ENCODE results near the gene TNFRSF11A. TPM values are rescaled to one million over a fixed set of nuclear protein-coding genes. Genes with fewer than 3 reads are reported as not detected.

The TNFRSF11A gene
- polyA plus RNA-seq, 4 donors = 15.0 to 25.4 (median 20.0) TPM

- Histone ChIP-seq H3K4me3 (ENCODE audit: low read depth in 1 of 3, low read length in 3 of 3) (no peak overlapping the region), H3K4me1 (ENCODE audit: control insufficient read depth in 3 of 3, insufficient read depth in 2 of 3, low read depth in 1 of 3, low read length in 2 of 3) (peaks cover 0 to 5% (median 0%) of the 10 kb centered on the region in 3 donors), H3K27me3 (ENCODE audit: control insufficient read depth in 3 of 3, insufficient read depth in 3 of 3, low read length in 3 of 3) (no peaks in the 10 kb centered on the region), H3K9me3 (ENCODE audit: control insufficient read depth in 2 of 2, insufficient read depth in 1 of 2, low read depth in 1 of 2, low read length in 1 of 2) (peaks cover 0 to 11% of the 10 kb centered on the region in 2 donors), H3K27ac (ENCODE audit: low read depth in 1 of 3, low read length in 2 of 3) (no peak overlapping the region), H3K36me3 (ENCODE audit: control insufficient read depth in 3 of 3, insufficient read depth in 2 of 3, low read depth in 1 of 3, low read length in 3 of 3) (no peaks in the 10 kb centered on the region)
- FAIRE-seq = no peak
- DNase-seq = no peak
- WGBS, 3 donors = 83 to 86% (median 84%) methylated on average over 10 of the region's 10 CpGs
Observed at GRCh38 chr18:62407660-62408059, 82.5 kb downstream of the TNFRSF11A start.

DNA sequence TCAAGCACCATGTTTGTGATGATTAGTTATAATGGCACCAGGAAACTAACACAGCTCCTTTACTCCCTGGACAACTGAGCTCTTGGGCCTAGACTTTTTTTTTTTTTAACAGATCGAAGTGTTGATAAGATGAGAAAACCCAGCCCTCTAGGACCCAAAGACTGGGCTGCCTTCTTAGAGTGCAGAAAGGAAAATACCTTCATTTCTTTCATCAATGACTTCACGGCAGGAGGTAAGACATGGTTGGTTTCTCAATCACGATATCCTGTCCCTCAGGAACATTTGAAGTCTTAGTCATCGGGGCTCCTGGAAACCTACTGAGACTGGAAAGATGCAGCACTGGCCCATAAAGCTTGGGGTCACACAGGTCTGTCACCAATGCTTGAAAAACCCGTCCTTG is 84.7 kb downstream of the TNFRSF11A start:
- H3K4me3 ChIP-seq (ENCODE audit: low read depth in 1 of 3, low read length in 3 of 3) = no peak overlapping the region
- no peaks in the 10 kb centered on the region for H3K27me3 ChIP-seq (ENCODE audit: control insufficient read depth in 3 of 3, insufficient read depth in 3 of 3, low read length in 3 of 3)
- no peaks in the 10 kb centered on the region for H3K36me3 ChIP-seq (ENCODE audit: control insufficient read depth in 3 of 3, insufficient read depth in 2 of 3, low read depth in 1 of 3, low read length in 3 of 3)
- 81 to 93% (median 85%) methylated on average over 5 of the region's 5 CpGs for WGBS, 3 donors
- FAIRE-seq (no peak), DNase-seq (no peak)
- H3K9me3 ChIP-seq (ENCODE audit: control insufficient read depth in 2 of 2, insufficient read depth in 1 of 2, low read depth in 1 of 2, low read length in 1 of 2) = peaks cover 0 to 8% of the 10 kb centered on the region in 2 donors
- no peak overlapping the region for H3K27ac ChIP-seq (ENCODE audit: low read depth in 1 of 3, low read length in 2 of 3)
- no peaks in the 10 kb centered on the region for H3K4me1 ChIP-seq (ENCODE audit: control insufficient read depth in 3 of 3, insufficient read depth in 2 of 3, low read depth in 1 of 3, low read length in 2 of 3)

GRCh38 chr18:62412231-62412979 is 87.3 kb downstream of the TNFRSF11A start:
- FAIRE-seq (no peak), DNase-seq (no peak)
- Histone ChIP-seq H3K4me1 (ENCODE audit: control insufficient read depth in 3 of 3, insufficient read depth in 2 of 3, low read depth in 1 of 3, low read length in 2 of 3) (no peaks in the 10 kb centered on the region), H3K4me3 (ENCODE audit: low read depth in 1 of 3, low read length in 3 of 3) (no peak overlapping the region), H3K36me3 (ENCODE audit: control insufficient read depth in 3 of 3, insufficient read depth in 2 of 3, low read depth in 1 of 3, low read length in 3 of 3) (no peaks in the 10 kb centered on the region), H3K27ac (ENCODE audit: low read depth in 1 of 3, low read length in 2 of 3) (no peak overlapping the region), H3K9me3 (ENCODE audit: control insufficient read depth in 2 of 2, insufficient read depth in 1 of 2, low read depth in 1 of 2, low read length in 1 of 2) (peaks cover 0 to 8% of the 10 kb centered on the region in 2 donors), H3K27me3 (ENCODE audit: control insufficient read depth in 3 of 3, insufficient read depth in 3 of 3, low read length in 3 of 3) (no peaks in the 10 kb centered on the region)
- 79 to 85% (median 82%) methylated on average over 5 of the region's 5 CpGs for WGBS, 3 donors

GRCh38 chr18:62413206-62413605 is 88.1 kb downstream of the TNFRSF11A start:
- H3K9me3 ChIP-seq (ENCODE audit: control insufficient read depth in 2 of 2, insufficient read depth in 1 of 2, low read depth in 1 of 2, low read length in 1 of 2) = peaks cover 0 to 8% of the 10 kb centered on the region in 2 donors
- H3K36me3 ChIP-seq (ENCODE audit: control insufficient read depth in 3 of 3, insufficient read depth in 2 of 3, low read depth in 1 of 3, low read length in 3 of 3) = no peaks in the 10 kb centered on the region
- DNase-seq (no peak), FAIRE-seq (no peak)
- H3K4me3 ChIP-seq (ENCODE audit: low read depth in 1 of 3, low read length in 3 of 3) = no peak overlapping the region
- 58 to 73% (median 63%) methylated on average over 1 of the region's 1 CpG for WGBS, 3 donors
- H3K27ac ChIP-seq (ENCODE audit: low read depth in 1 of 3, low read length in 2 of 3) = no peak overlapping the region
- H3K4me1 ChIP-seq (ENCODE audit: control insufficient read depth in 3 of 3, insufficient read depth in 2 of 3, low read depth in 1 of 3, low read length in 2 of 3) = no peaks in the 10 kb centered on the region
- H3K27me3 ChIP-seq (ENCODE audit: control insufficient read depth in 3 of 3, insufficient read depth in 3 of 3, low read length in 3 of 3) = no peaks in the 10 kb centered on the region

DNA sequence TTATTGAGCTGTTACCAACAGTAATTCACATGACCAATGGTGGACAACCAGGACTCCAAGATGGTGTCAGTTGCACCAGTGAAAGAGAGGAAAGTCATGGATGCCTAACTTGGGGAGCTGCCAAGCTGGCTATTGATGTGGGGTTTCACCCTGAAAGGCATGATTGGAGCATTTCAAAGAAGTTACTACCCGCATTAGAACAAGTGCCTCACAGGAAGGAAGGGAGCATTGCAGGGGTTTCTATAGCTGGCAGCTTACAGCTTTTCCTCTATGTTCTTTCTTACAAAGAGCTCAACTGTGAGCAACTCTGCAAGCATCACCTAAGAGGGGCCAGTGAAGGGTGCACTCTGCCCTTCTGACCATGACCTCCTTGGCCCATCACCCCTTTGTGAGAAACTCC is 93.1 kb downstream of the TNFRSF11A start:
- WGBS, 3 donors = 76 to 100% (median 85%) methylated on average over 1 of the region's 1 CpG
- H3K27ac ChIP-seq (ENCODE audit: low read depth in 1 of 3, low read length in 2 of 3) = no peak overlapping the region
- H3K9me3 ChIP-seq (ENCODE audit: control insufficient read depth in 2 of 2, insufficient read depth in 1 of 2, low read depth in 1 of 2, low read length in 1 of 2) = no peaks in the 10 kb centered on the region
- H3K27me3 ChIP-seq (ENCODE audit: control insufficient read depth in 3 of 3, insufficient read depth in 3 of 3, low read length in 3 of 3) = no peaks in the 10 kb centered on the region
- H3K36me3 ChIP-seq (ENCODE audit: control insufficient read depth in 3 of 3, insufficient read depth in 2 of 3, low read depth in 1 of 3, low read length in 3 of 3) = no peaks in the 10 kb centered on the region
- H3K4me3 ChIP-seq (ENCODE audit: low read depth in 1 of 3, low read length in 3 of 3) = no peak overlapping the region
- peaks cover 2 to 23% (median 10%) of the 10 kb centered on the region in 3 donors for H3K4me1 ChIP-seq (ENCODE audit: control insufficient read depth in 3 of 3, insufficient read depth in 2 of 3, low read depth in 1 of 3, low read length in 2 of 3)
- DNase-seq (no peak), FAIRE-seq (no peak)

GRCh38 chr18:62420151-62420512 is 95.0 kb downstream of the TNFRSF11A start:
- no peaks in the 10 kb centered on the region for H3K36me3 ChIP-seq (ENCODE audit: control insufficient read depth in 3 of 3, insufficient read depth in 2 of 3, low read depth in 1 of 3, low read length in 3 of 3)
- peak overlapping the region; percentile 73 to 91 (median 74) for H3K27ac ChIP-seq (ENCODE audit: low read depth in 1 of 3, low read length in 2 of 3)
- H3K4me1 ChIP-seq (ENCODE audit: control insufficient read depth in 3 of 3, insufficient read depth in 2 of 3, low read depth in 1 of 3, low read length in 2 of 3) = peaks cover 2 to 23% (median 10%) of the 10 kb centered on the region in 3 donors
- no peak overlapping the region for H3K4me3 ChIP-seq (ENCODE audit: low read depth in 1 of 3, low read length in 3 of 3)
- no peaks in the 10 kb centered on the region for H3K27me3 ChIP-seq (ENCODE audit: control insufficient read depth in 3 of 3, insufficient read depth in 3 of 3, low read length in 3 of 3)
- peak; percentile 82 to 91 for DNase-seq
- no peaks in the 10 kb centered on the region for H3K9me3 ChIP-seq (ENCODE audit: control insufficient read depth in 2 of 2, insufficient read depth in 1 of 2, low read depth in 1 of 2, low read length in 1 of 2)
- 22 to 59% (median 32%) methylated on average over 3 of the region's 3 CpGs for WGBS, 3 donors
- FAIRE-seq = no peak

- H3K4me3 ChIP-seq (ENCODE audit: low read depth in 1 of 3, low read length in 3 of 3) = peak overlapping the region in 1 of 3 donors; percentile 1
- 3 to 8% (median 5%) methylated on average over 9 of the region's 9 CpGs for WGBS, 3 donors
- H3K27ac ChIP-seq (ENCODE audit: low read depth in 1 of 3, low read length in 2 of 3) = peak overlapping the region; percentile 73 to 91 (median 74)
- H3K9me3 ChIP-seq (ENCODE audit: control insufficient read depth in 2 of 2, insufficient read depth in 1 of 2, low read depth in 1 of 2, low read length in 1 of 2) = no peaks in the 10 kb centered on the region
- peaks cover 2 to 23% (median 10%) of the 10 kb centered on the region in 3 donors for H3K4me1 ChIP-seq (ENCODE audit: control insufficient read depth in 3 of 3, insufficient read depth in 2 of 3, low read depth in 1 of 3, low read length in 2 of 3)
- peak; percentile 94 to 96 for DNase-seq
- no peaks in the 10 kb centered on the region for H3K27me3 ChIP-seq (ENCODE audit: control insufficient read depth in 3 of 3, insufficient read depth in 3 of 3, low read length in 3 of 3)
- no peaks in the 10 kb centered on the region for H3K36me3 ChIP-seq (ENCODE audit: control insufficient read depth in 3 of 3, insufficient read depth in 2 of 3, low read depth in 1 of 3, low read length in 3 of 3)
- FAIRE-seq = peak; percentile 86
Observed at GRCh38 chr18:62420513-62421209, 95.6 kb downstream of the TNFRSF11A start.

DNA sequence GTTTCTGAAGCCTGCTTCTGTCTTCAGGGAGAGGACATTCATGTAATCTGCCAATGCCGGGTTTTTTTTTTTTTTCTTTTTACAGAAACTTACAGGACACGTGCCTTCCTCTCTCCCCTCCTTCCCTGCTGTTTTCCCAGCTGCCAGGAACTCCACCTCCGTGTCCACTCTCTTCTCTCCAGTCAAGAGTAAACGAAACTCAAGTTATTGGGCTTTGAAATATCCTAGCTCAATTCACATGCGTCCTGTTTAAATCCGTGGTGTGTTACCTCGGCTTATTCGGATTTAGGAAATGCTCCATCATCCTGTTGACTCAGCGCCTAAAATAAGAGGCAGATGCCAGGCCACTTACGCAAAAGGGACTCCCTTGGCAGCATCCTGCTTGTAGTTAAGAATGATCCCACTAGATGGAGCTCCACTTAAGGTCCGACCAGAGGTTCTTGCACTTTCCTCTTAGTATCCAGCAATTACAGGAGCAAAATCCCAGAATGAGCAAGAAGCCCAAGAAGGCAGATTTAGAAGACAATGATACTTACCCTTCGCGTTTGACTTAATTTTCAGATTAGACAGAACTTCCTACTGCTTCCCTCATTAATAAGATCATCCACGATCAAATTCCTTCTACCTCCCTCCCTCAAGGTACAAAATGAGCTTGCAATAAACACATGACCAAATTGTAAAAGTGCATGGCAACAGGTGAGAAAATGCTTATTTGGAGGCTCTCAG is 100.5 kb downstream of the TNFRSF11A start:
- 3 to 9% (median 7%) methylated on average over 14 of the region's 14 CpGs for WGBS, 3 donors
- H3K27me3 ChIP-seq (ENCODE audit: control insufficient read depth in 3 of 3, insufficient read depth in 3 of 3, low read length in 3 of 3) = no peaks in the 10 kb centered on the region
- H3K9me3 ChIP-seq (ENCODE audit: control insufficient read depth in 2 of 2, insufficient read depth in 1 of 2, low read depth in 1 of 2, low read length in 1 of 2) = peaks cover 0 to 6% of the 10 kb centered on the region in 2 donors
- no peaks in the 10 kb centered on the region for H3K36me3 ChIP-seq (ENCODE audit: control insufficient read depth in 3 of 3, insufficient read depth in 2 of 3, low read depth in 1 of 3, low read length in 3 of 3)
- FAIRE-seq (no peak), DNase-seq (peak; percentile 90 to 94)
- peak overlapping the region in 1 of 3 donors; percentile 11 for H3K4me3 ChIP-seq (ENCODE audit: low read depth in 1 of 3, low read length in 3 of 3)
- H3K27ac ChIP-seq (ENCODE audit: low read depth in 1 of 3, low read length in 2 of 3) = peak overlapping the region in 1 of 3 donors; percentile 32
- peaks cover 2 to 21% (median 10%) of the 10 kb centered on the region in 3 donors for H3K4me1 ChIP-seq (ENCODE audit: control insufficient read depth in 3 of 3, insufficient read depth in 2 of 3, low read depth in 1 of 3, low read length in 2 of 3)

All from small intestine (tissue), 7 donors.